ENCODE data around the gene WRAP53. TPM values are rescaled to one million over a fixed set of nuclear protein-coding genes. Genes with fewer than 3 reads are reported as not detected.

WRAP53 gene
- total and polyA plus RNA-seq, 4 experiments from 2014 or later: 9.8 to 13.1 (median 12.2) TPM

DNA sequence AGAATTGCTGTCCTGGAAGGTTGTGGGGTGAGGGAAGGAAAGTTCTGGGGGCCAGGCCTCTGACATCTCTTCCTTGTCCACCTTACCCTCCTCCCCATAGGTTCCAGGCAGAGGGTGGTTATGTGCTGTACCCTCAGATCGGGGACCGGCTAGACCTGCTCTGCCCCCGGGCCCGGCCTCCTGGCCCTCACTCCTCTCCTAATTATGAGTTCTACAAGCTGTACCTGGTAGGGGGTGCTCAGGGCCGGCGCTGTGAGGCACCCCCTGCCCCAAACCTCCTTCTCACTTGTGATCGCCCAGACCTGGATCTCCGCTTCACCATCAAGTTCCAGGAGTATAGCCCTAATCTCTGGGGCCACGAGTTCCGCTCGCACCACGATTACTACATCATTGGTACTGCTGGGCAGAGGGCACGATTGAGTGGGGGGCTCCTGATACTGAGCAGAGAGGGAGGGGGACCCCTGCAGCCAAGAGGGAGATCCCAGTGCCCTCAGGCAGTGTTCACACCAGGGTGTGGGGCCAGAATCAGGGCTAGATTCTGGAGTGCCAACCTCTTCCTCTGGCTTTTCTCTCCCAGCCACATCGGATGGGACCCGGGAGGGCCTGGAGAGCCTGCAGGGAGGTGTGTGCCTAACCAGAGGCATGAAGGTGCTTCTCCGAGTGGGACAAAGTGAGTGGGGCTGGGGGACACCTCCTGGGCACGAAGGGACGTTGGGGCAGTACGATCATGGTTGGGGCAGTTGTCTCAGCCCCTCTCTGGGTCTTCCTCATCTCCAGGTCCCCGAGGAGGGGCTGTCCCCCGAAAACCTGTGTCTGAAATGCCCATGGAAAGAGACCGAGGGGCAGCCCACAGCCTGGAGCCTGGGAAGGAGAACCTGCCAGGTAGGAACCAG, 19.8 kb downstream of the WRAP53 start:
- Histone ChIP-seq H3K36me3 (ENCODE audit: insufficient read depth, low read length) (no peaks in the 10 kb centered on the region), H3K4me1 (ENCODE audit: insufficient read depth, low read length) (peaks cover 15% of the 10 kb centered on the region), H3K27me3 (ENCODE audit: insufficient read depth, low read length) (peaks cover 30% of the 10 kb centered on the region), H3K27ac (ENCODE audit: low read depth, low read length) (no peak overlapping the region), H3K9me3 (ENCODE audit: control insufficient read depth in 1 of 2, low read length in 2 of 2) (no peaks in the 10 kb centered on the region), H3K4me3 (ENCODE audit: low read length in 2 of 2) (no peak overlapping the region)
- Mint-ChIP-seq H3K36me3 (peaks cover 0 to 10% of the 10 kb centered on the region in 2 donors), H3K4me1 (peaks cover 16 to 34% (median 25%) of the 10 kb centered on the region in 4 donors), H3K27ac (peak overlapping the region in 1 of 7 donors; percentile 35), H3K27me3 (peaks cover 58 to 69% of the 10 kb centered on the region in 2 donors), H3K4me3 (peak overlapping the region in 1 of 8 donors; percentile 30), H3K9me3 (no peaks in the 10 kb centered on the region)
- ChIA-PET CTCF (ENCODE audit: partially characterized antibody) (no interaction called here), POLR2A (ENCODE audit: partially characterized antibody) (no interaction called here)
- DNase-seq: no peak
- intact Hi-C loops (cut with micrococcal nuclease): no loop called here

DNA sequence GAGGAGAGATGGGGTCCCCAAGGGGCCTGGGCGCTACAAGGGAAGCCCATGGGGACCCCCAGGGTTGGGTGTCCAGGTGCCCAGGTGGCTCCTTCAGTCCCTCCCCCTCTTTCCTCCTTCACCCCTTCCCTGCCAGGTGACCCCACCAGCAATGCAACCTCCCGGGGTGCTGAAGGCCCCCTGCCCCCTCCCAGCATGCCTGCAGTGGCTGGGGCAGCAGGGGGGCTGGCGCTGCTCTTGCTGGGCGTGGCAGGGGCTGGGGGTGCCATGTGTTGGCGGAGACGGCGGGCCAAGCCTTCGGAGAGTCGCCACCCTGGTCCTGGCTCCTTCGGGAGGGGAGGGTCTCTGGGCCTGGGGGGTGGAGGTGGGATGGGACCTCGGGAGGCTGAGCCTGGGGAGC, 20.8 kb downstream of the WRAP53 start:
- H3K4me1 Mint-ChIP-seq: peaks cover 16 to 37% (median 26%) of the 10 kb centered on the region in 4 donors
- Histone ChIP-seq H3K36me3 (ENCODE audit: insufficient read depth, low read length) (no peaks in the 10 kb centered on the region), H3K4me1 (ENCODE audit: insufficient read depth, low read length) (peaks cover 15% of the 10 kb centered on the region), H3K4me3 (ENCODE audit: low read length in 2 of 2) (no peak overlapping the region), H3K27ac (ENCODE audit: low read depth, low read length) (no peak overlapping the region), H3K27me3 (ENCODE audit: insufficient read depth, low read length) (peaks cover 26% of the 10 kb centered on the region), H3K9me3 (ENCODE audit: control insufficient read depth in 1 of 2, low read length in 2 of 2) (no peaks in the 10 kb centered on the region)
- POLR2A ChIA-PET (ENCODE audit: partially characterized antibody): no interaction called here
- no peaks in the 10 kb centered on the region for H3K9me3 Mint-ChIP-seq
- no peak overlapping the region for H3K27ac Mint-ChIP-seq
- no peak for DNase-seq
- intact Hi-C loops (cut with micrococcal nuclease): no loop called here
- no peak overlapping the region for H3K4me3 Mint-ChIP-seq
- peaks cover 0 to 8% of the 10 kb centered on the region in 2 donors for H3K36me3 Mint-ChIP-seq
- CTCF ChIA-PET (ENCODE audit: partially characterized antibody): no interaction called here
- peaks cover 56 to 69% of the 10 kb centered on the region in 2 donors for H3K27me3 Mint-ChIP-seq

DNA sequence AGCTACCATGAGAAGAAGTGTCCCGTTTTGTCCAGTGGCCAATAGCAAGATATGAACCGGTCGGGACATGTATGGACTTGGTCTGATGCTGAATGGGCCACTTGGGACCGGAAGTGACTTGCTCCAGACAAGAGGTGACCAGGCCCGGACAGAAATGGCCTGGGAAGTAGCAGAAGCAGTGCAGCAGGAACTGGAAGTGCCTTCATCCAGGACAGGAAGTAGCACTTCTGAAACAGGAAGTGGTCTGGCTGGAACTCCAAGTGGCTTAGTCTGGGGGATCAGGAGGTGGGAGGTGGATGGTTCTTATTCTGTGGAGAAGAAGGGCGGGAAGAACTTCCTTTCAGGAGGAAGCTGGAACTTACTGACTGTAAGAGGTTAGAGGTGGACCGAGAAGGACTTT, 22.0 kb downstream of the WRAP53 start:
- CTCF ChIA-PET (ENCODE audit: partially characterized antibody): interaction anchor here (0.9 kb wide), 1 partner anchor 18 kb away, joined by 6 read pairs; no protein-coding TSS in a partner anchor
- intact Hi-C loops (cut with micrococcal nuclease): no loop called here

DNA sequence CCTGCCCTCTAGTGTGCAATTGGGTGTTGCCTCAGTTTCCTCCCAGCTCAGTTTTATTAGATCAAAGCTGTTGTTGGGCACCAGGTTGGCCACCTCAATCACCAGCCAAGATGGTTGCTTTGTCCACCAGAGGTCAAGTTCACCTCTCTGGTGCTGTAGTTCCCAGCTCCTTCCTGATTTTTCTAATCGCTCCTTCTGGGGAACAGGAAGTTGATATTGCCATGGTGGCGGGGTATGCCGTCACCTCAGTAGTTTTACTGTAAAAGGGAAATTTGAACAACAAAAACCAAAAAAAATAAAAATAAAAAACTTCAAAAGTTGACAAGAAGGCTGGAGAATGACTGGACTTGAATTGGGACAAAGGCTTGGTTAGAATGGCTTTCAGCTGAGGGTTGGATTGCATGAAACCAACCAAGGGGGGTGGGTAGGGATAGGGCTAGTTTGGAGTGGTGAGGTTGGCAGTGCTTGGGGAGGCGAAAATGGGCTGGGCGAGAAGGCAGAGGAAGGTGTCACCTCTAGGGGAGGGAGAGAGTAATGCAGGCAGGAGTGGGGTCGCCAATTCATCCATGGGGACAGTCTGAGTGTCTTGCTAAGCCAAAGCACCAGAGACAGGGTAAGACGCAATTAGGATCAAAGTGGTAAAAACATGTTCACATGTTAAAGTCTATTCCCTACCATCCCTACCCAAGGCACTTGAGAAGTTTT, 22.9 kb downstream of the WRAP53 start:
- Mint-ChIP-seq H3K27me3 (peaks cover 55 to 69% of the 10 kb centered on the region in 2 donors), H3K9me3 (no peaks in the 10 kb centered on the region), H3K27ac (no peak overlapping the region), H3K36me3 (peaks cover 0 to 4% of the 10 kb centered on the region in 2 donors), H3K4me1 (peaks cover 9 to 20% (median 15%) of the 10 kb centered on the region in 4 donors), H3K4me3 (no peak overlapping the region)
- CTCF ChIA-PET (ENCODE audit: partially characterized antibody): interaction anchor here (0.9 kb wide), 1 partner anchor 17 kb away, joined by 6 read pairs; no protein-coding TSS in a partner anchor
- Histone ChIP-seq H3K4me3 (ENCODE audit: low read length in 2 of 2) (no peak overlapping the region), H3K27ac (ENCODE audit: low read depth, low read length) (no peak overlapping the region), H3K9me3 (ENCODE audit: control insufficient read depth in 1 of 2, low read length in 2 of 2) (no peaks in the 10 kb centered on the region), H3K27me3 (ENCODE audit: insufficient read depth, low read length) (peaks cover 27% of the 10 kb centered on the region), H3K4me1 (ENCODE audit: insufficient read depth, low read length) (peaks cover 6% of the 10 kb centered on the region), H3K36me3 (ENCODE audit: insufficient read depth, low read length) (no peaks in the 10 kb centered on the region)
- intact Hi-C loops (cut with micrococcal nuclease): no loop called here
- POLR2A ChIA-PET (ENCODE audit: partially characterized antibody): interaction anchor here (0.9 kb wide), 1 partner anchor 25 kb away, joined by 4 read pairs; no protein-coding TSS in a partner anchor
- no peak for DNase-seq

More for the DNA sequence above, 22.0 kb downstream of the WRAP53 start:
- Histone ChIP-seq H3K4me1 (ENCODE audit: insufficient read depth, low read length) (peaks cover 6% of the 10 kb centered on the region), H3K27ac (ENCODE audit: low read depth, low read length) (no peak overlapping the region), H3K27me3 (ENCODE audit: insufficient read depth, low read length) (peaks cover 18% of the 10 kb centered on the region), H3K9me3 (ENCODE audit: control insufficient read depth in 1 of 2, low read length in 2 of 2) (no peaks in the 10 kb centered on the region), H3K36me3 (ENCODE audit: insufficient read depth, low read length) (no peaks in the 10 kb centered on the region), H3K4me3 (ENCODE audit: low read length in 2 of 2) (no peak overlapping the region)
- POLR2A ChIA-PET (ENCODE audit: partially characterized antibody): interaction anchor here (0.9 kb wide), 1 partner anchor 24 kb away, joined by 4 read pairs; no protein-coding TSS in a partner anchor
- DNase-seq: no peak
- H3K27ac Mint-ChIP-seq: no peak overlapping the region
- H3K4me3 Mint-ChIP-seq: peak overlapping the region in 1 of 8 donors; percentile 48
- H3K36me3 Mint-ChIP-seq: peaks cover 0 to 4% of the 10 kb centered on the region in 2 donors
- no peaks in the 10 kb centered on the region for H3K9me3 Mint-ChIP-seq
- H3K27me3 Mint-ChIP-seq: peaks cover 55 to 68% of the 10 kb centered on the region in 2 donors
- peaks cover 12 to 28% (median 20%) of the 10 kb centered on the region in 4 donors for H3K4me1 Mint-ChIP-seq

DNA sequence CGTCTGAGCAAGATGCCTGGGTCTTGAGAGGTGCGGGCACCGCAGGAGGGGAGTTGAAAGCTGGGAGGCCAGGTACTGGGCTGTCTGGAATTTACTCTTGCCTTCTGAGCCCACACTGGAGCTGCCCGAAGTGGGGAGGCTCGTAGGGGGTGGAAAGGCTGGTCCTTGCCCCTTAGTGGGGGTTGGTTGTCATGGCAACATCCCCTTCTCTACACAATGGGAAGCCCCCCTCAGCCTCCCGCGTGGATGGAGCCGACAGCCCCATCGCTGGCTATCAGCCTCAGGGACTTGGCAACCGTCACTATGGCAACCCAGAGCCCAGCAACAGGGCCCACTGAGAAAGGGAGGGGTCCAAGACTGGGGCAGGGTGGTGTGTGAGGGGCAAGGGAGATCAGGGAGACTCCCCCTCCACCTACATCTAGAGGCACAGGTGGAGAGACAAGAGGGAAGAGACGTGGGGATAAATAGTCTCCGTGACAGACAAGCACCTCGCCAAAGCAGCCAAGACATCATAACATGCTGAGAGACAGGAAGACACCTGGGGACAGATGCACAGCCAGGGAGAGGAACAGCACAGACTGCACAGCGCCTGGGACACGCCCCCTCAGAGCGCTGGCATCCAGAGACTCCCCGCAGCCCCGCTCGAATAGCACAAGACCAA, 24.0 kb downstream of the WRAP53 start:
- Mint-ChIP-seq H3K9me3 (no peaks in the 10 kb centered on the region), H3K36me3 (peaks cover 0 to 4% of the 10 kb centered on the region in 2 donors), H3K27me3 (peaks cover 51 to 67% of the 10 kb centered on the region in 2 donors), H3K4me3 (no peak overlapping the region), H3K27ac (peak overlapping the region in 1 of 7 donors; percentile 55), H3K4me1 (peaks cover 10 to 24% (median 17%) of the 10 kb centered on the region in 4 donors)
- ChIA-PET POLR2A (ENCODE audit: partially characterized antibody) (no interaction called here), CTCF (ENCODE audit: partially characterized antibody) (no interaction called here)
- Histone ChIP-seq H3K27ac (ENCODE audit: low read depth, low read length) (no peak overlapping the region), H3K4me3 (ENCODE audit: low read length in 2 of 2) (no peak overlapping the region), H3K9me3 (ENCODE audit: control insufficient read depth in 1 of 2, low read length in 2 of 2) (no peaks in the 10 kb centered on the region), H3K4me1 (ENCODE audit: insufficient read depth, low read length) (peaks cover 16% of the 10 kb centered on the region), H3K27me3 (ENCODE audit: insufficient read depth, low read length) (peaks cover 25% of the 10 kb centered on the region), H3K36me3 (ENCODE audit: insufficient read depth, low read length) (no peaks in the 10 kb centered on the region)
- no peak for DNase-seq
- intact Hi-C loops (cut with micrococcal nuclease): no loop called here

DNA sequence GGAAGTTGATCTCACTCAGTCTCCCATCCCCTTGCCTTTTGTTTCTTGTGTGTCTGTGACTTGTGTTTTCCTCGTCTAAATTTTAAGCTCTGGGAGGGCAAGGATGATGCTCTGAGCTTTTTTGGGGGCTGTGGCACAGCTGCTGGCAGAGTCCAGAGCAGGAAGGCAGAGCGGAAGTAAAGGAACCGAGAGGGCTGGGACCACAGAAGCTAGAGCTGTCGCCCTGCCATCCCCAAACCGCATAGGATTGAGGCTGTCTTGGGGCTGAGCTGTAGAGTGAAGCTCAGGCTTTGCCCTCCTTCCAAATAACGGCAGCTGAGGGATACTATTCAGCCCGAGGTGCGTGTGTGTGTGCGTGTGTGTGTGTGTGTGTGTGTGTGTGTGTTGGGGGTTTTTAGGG, 25.5 kb downstream of the WRAP53 start:
- no peaks in the 10 kb centered on the region for H3K36me3 ChIP-seq (ENCODE audit: insufficient read depth, low read length)
- Mint-ChIP-seq H3K4me1 (peaks cover 16 to 37% (median 29%) of the 10 kb centered on the region in 4 donors), H3K9me3 (no peaks in the 10 kb centered on the region), H3K4me3 (no peak overlapping the region), H3K27ac (no peak overlapping the region), H3K27me3 (peaks cover 55 to 72% of the 10 kb centered on the region in 2 donors), H3K36me3 (peaks cover 0 to 4% of the 10 kb centered on the region in 2 donors)
- H3K4me3 ChIP-seq (ENCODE audit: low read length in 2 of 2): no peak overlapping the region
- intact Hi-C loops (cut with micrococcal nuclease): no loop called here
- peaks cover 28% of the 10 kb centered on the region for H3K27me3 ChIP-seq (ENCODE audit: insufficient read depth, low read length)
- H3K4me1 ChIP-seq (ENCODE audit: insufficient read depth, low read length): peaks cover 27% of the 10 kb centered on the region
- no peak for DNase-seq
- ChIA-PET CTCF (ENCODE audit: partially characterized antibody) (no interaction called here), POLR2A (ENCODE audit: partially characterized antibody) (no interaction called here)
- H3K27ac ChIP-seq (ENCODE audit: low read depth, low read length): no peak overlapping the region
- no peaks in the 10 kb centered on the region for H3K9me3 ChIP-seq (ENCODE audit: control insufficient read depth in 1 of 2, low read length in 2 of 2)

Data from CD4-positive, alpha-beta memory T cell (primary cell).